Fibroblast of lung (primary cell): Measurements from ENCODE around the gene STX8. TPM values are rescaled to one million over a fixed set of nuclear protein-coding genes. Genes with fewer than 3 reads are reported as not detected.

Experiments used
- DNase-seq, 2 donors: peaks; one replicate each; pipeline versions ENCODE4 v3.0.0 to v3.0.0-alpha.2; 2010; ENCODE audit warnings: low read depth in 2 of 2
- H2AFZ ChIP-seq: 2 replicates; pipeline ENCODE4 v1.5.1; 2012; ENCODE audit warnings: low read length, control low read depth, inconsistent platforms
- H3K27ac ChIP-seq: 2 replicates; pipeline ENCODE4 v1.5.1; 2011; ENCODE audit warnings: low read length, control low read depth; ENCODE audit not compliant: insufficient read depth
- H3K27me3 ChIP-seq: 2 replicates; pipeline ENCODE4 v1.5.1; 2011; ENCODE audit warnings: mild to moderate bottlenecking, low read length; ENCODE audit not compliant: control insufficient read depth, insufficient read depth
- H3K36me3 ChIP-seq: 2 replicates; pipeline ENCODE4 v1.5.1; 2011; ENCODE audit warnings: low read length; ENCODE audit not compliant: control insufficient read depth, insufficient read depth
- H3K4me1 ChIP-seq: 2 replicates; pipeline ENCODE4 v1.5.1; 2011; ENCODE audit warnings: low read length; ENCODE audit not compliant: control insufficient read depth, insufficient read depth; ENCODE audit errors: extremely low read depth
- H3K4me2 ChIP-seq: 2 replicates; pipeline ENCODE4 v1.5.1; 2011; ENCODE audit warnings: low read length, control low read depth; ENCODE audit not compliant: insufficient read depth; ENCODE audit errors: extremely low read depth
- H3K4me3 ChIP-seq, 4 experiments: fragments of 200-600 bp in 1 of 4; sonication (generic) in 1 of 4; replicated peaks in 1 of 4; 2 replicates each; pipeline ENCODE4 v1.5.1; 2011 to 2016; ENCODE audit warnings: low read length in 4 of 4, low read depth in 3 of 4, mild to moderate bottlenecking in 3 of 4, control low read depth in 2 of 4, inconsistent platforms in 1 of 4, mixed read lengths in 1 of 4; ENCODE audit not compliant: insufficient read depth in 1 of 4; ENCODE audit errors: control extremely low read depth in 1 of 4
- H3K79me2 ChIP-seq: 2 replicates; pipeline ENCODE4 v1.5.1; 2012; ENCODE audit warnings: mild to moderate bottlenecking, low read length, inconsistent platforms; ENCODE audit not compliant: control insufficient read depth, insufficient read depth
- H3K9ac ChIP-seq: 2 replicates; pipeline ENCODE4 v1.5.1; 2011; ENCODE audit warnings: mild to moderate bottlenecking, low read length, control low read depth; ENCODE audit not compliant: insufficient read depth
- H3K9me3 ChIP-seq: 2 replicates; pipeline ENCODE4 v1.5.1; 2012; ENCODE audit warnings: low read depth, low read length; ENCODE audit not compliant: control insufficient read depth, insufficient read depth
- H4K20me1 ChIP-seq: 2 replicates; pipeline ENCODE4 v1.5.1; 2011; ENCODE audit warnings: low read length; ENCODE audit not compliant: control insufficient read depth, insufficient read depth; ENCODE audit errors: extremely low read depth
- EZH2 ChIP-seq: IDR thresholded peaks from 2 replicates; pipeline ENCODE4 v1.5.1; 2012; ENCODE audit warnings: low read length, control low read depth, mild to moderate bottlenecking; ENCODE audit errors: missing control alignments
- polyA plus RNA-seq, 2 donors: library from polyadenylated mRNA; depleted of rRNA in 1 of 2; stranded (reverse) in 1 of 2; unstranded in 1 of 2; fragments of >200 nt; gene quantifications; 2 replicates each; pipeline ENCODE4 v1.2.1, GENCODE V29; 2011 to 2012; ENCODE audit warnings: missing spikeins in 1 of 2
- total RNA-seq: library from RNA; depleted of rRNA; stranded (reverse); fragments of >200 nt; gene quantifications from 2 replicates; pipeline ENCODE4 v1.2.1, GENCODE V29; 2014
- TF ChIP-seq, protein P1 (sequence below), 2 donors: IDR thresholded peaks in 1 of 2; conservative IDR thresholded peaks in 1 of 2; 1 replicate in 1 of 2; 2 replicates in 1 of 2; pipeline ENCODE4 v1.5.1; 2011 to 2012; ENCODE audit warnings: low read length in 2 of 2, control low read depth in 1 of 2, inconsistent platforms in 1 of 2, low read depth in 1 of 2, mild to moderate bottlenecking in 1 of 2

STX8 gene
- total and polyA plus RNA-seq, 2 donors (not counting 1 experiment from before 2014, with no cell fraction given): 84.7 to 128 TPM

DNA sequence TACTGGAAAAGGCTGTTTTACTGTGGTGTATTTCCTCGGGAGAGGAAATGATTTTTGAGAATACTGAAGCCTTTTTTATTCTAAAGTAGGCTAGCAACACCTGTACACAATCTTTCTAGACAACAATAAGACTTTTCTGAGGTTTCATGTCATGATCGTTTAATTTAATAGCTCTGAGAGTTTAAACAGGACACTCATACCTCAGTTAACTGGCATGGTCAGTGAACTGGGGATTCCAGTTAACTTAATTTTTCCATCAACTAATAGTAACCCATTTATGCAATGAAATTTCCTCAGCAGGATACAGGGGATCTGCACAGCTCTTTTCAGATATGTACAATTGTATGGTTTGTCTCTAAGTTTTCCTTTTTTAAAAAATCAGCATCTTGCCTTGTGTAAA lies 291.7 kb downstream of the STX8 start:
- DNase-seq: no peak
- H3K79me2 ChIP-seq: no peaks in the 10 kb centered on the region
- TF ChIP-seq, protein P1, sequence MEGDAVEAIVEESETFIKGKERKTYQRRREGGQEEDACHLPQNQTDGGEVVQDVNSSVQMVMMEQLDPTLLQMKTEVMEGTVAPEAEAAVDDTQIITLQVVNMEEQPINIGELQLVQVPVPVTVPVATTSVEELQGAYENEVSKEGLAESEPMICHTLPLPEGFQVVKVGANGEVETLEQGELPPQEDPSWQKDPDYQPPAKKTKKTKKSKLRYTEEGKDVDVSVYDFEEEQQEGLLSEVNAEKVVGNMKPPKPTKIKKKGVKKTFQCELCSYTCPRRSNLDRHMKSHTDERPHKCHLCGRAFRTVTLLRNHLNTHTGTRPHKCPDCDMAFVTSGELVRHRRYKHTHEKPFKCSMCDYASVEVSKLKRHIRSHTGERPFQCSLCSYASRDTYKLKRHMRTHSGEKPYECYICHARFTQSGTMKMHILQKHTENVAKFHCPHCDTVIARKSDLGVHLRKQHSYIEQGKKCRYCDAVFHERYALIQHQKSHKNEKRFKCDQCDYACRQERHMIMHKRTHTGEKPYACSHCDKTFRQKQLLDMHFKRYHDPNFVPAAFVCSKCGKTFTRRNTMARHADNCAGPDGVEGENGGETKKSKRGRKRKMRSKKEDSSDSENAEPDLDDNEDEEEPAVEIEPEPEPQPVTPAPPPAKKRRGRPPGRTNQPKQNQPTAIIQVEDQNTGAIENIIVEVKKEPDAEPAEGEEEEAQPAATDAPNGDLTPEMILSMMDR (conservative IDR thresholded peaks at IDR 0.05 in 1 of 2, IDR thresholded peaks at IDR 0.05 in 1 of 2; ENCODE audit: low read depth in 1 of 2, low read length in 2 of 2): no peak
- no peak for TF ChIP-seq EZH2

DNA sequence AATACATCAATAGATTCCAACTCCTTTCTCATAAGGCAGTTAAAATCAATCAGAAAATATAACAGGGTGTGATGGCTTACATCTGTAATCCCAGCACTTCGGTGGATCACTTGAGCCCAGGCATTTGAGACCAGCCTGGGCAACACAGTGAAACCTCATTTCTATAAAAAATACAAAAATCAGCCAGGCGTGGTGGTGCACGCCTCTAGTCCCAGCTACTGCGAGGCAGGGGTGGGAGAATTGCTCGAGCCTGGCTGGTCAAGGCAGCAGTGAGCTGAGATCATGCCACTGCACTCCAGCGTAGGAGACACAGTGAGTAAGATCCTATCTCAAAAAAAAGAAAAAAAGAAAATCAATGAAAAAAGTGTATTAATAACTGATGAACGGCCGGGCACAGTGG lies 295.7 kb downstream of the STX8 start:
- no peaks in the 10 kb centered on the region for H3K4me1 ChIP-seq
- no peaks in the 10 kb centered on the region for H3K36me3 ChIP-seq
- no peak overlapping the region for H2AFZ ChIP-seq
- no peak overlapping the region for H3K27ac ChIP-seq
- DNase-seq: no peak
- no peaks in the 10 kb centered on the region for H3K79me2 ChIP-seq
- no peak overlapping the region for H3K9ac ChIP-seq
- H4K20me1 ChIP-seq: no peaks in the 10 kb centered on the region
- TF ChIP-seq, protein P1 (conservative IDR thresholded peaks at IDR 0.05 in 1 of 2, IDR thresholded peaks at IDR 0.05 in 1 of 2; ENCODE audit: low read depth in 1 of 2, low read length in 2 of 2): no peak
- no peak for TF ChIP-seq EZH2
- H3K9me3 ChIP-seq: no peaks in the 10 kb centered on the region
- H3K4me2 ChIP-seq: no peak overlapping the region
- no peaks in the 10 kb centered on the region for H3K27me3 ChIP-seq
- H3K4me3 ChIP-seq: no peak overlapping the region

More for the DNA sequence above, 291.7 kb downstream of the STX8 start:
- no peaks in the 10 kb centered on the region for H3K36me3 ChIP-seq
- H3K27ac ChIP-seq: no peak overlapping the region
- no peaks in the 10 kb centered on the region for H3K9me3 ChIP-seq
- H3K4me1 ChIP-seq: no peaks in the 10 kb centered on the region
- H4K20me1 ChIP-seq: no peaks in the 10 kb centered on the region
- H3K9ac ChIP-seq: no peak overlapping the region
- no peak overlapping the region for H3K4me3 ChIP-seq
- no peak overlapping the region for H2AFZ ChIP-seq
- H3K27me3 ChIP-seq: no peaks in the 10 kb centered on the region
- H3K4me2 ChIP-seq: no peak overlapping the region

DNA sequence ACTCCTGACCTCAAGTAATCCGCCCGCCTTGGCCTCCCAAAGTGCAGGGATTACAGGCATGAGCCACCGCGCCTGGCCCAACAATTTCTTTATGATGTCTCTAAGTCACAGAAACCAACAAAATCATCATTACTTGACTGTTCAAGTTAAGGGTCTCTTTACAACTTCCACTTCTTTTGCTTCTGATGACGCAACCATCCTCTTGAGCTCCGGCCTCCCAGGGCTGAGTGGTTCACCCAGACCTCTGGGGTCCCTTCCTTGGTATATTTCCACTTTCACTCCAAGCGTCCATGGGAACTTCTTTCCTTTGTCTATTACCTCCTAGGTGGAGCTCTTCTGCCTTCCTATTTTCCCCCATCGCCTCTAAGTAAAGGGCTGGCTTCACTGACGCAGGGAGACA lies 300.6 kb downstream of the STX8 start:
- TF ChIP-seq, protein P1 (conservative IDR thresholded peaks at IDR 0.05 in 1 of 2, IDR thresholded peaks at IDR 0.05 in 1 of 2; ENCODE audit: low read depth in 1 of 2, low read length in 2 of 2): no peak
- TF ChIP-seq EZH2: no peak
- Histone ChIP-seq H3K9me3 (no peaks in the 10 kb centered on the region), H3K27ac (no peak overlapping the region), H4K20me1 (no peaks in the 10 kb centered on the region), H3K36me3 (no peaks in the 10 kb centered on the region), H3K4me3 (no peak overlapping the region), H3K9ac (no peak overlapping the region), H3K4me2 (no peak overlapping the region), H3K79me2 (no peaks in the 10 kb centered on the region), H3K27me3 (no peaks in the 10 kb centered on the region), H3K4me1 (no peaks in the 10 kb centered on the region), H2AFZ (no peak overlapping the region)
- no peak for DNase-seq
